Brain pericyte (primary cell): ENCODE measurements around the gene HESX1.
A peak's percentile ranks its signal among the peaks of the same experiment; 100 is the strongest.

Experiments
- DNase-seq: peaks from one replicate; pipeline ENCODE4 v3.0.0-alpha.2; 2012; ENCODE audit warnings: low read depth, low spot score

The HESX1 gene

GRCh38 chr3:57199895-57200297 is at the start of gene HESX1:
HESX1 (minus strand) TSS chr3:57199978; CDS start chr3:57199918, 60 bp downstream.
- no peak for DNase-seq

GRCh38 chr3:57244946-57245345 is 45.2 kb upstream of the HESX1 start:
- no peak for DNase-seq

GRCh38 chr3:57234613-57235575 is 35.1 kb upstream of the HESX1 start:
- no peak for DNase-seq

- DNase-seq, result no peak
Observed at GRCh38 chr3:57233799-57234198, 34.0 kb upstream of the HESX1 start.

GRCh38 chr3:57230006-57230405 is 30.2 kb upstream of the HESX1 start:
- no peak for DNase-seq

- DNase-seq, result peak; percentile 33
Observed at GRCh38 chr3:57227930-57228751, 28.4 kb upstream of the HESX1 start.

GRCh38 chr3:57227204-57227929 is 27.6 kb upstream of the HESX1 start, which contains the start of gene APPL1:
APPL1 (plus strand) TSS chr3:57227729; CDS start chr3:57227884, 155 bp downstream.
- peak; percentile 69 for DNase-seq

- no peak for DNase-seq
Observed at GRCh38 chr3:57226176-57226575, 26.4 kb upstream of the HESX1 start.

- DNase-seq, result no peak
Observed at GRCh38 chr3:57224856-57225255, 25.1 kb upstream of the HESX1 start.

- DNase-seq, result no peak
Observed at GRCh38 chr3:57221883-57222282, 22.1 kb upstream of the HESX1 start.

- DNase-seq, result no peak
Observed at GRCh38 chr3:57206423-57206822, 6.6 kb upstream of the HESX1 start.

- no peak for DNase-seq
Observed at GRCh38 chr3:57194641-57195040, 5.1 kb downstream of the HESX1 start.

GRCh38 chr3:57192028-57192427 is 7.8 kb downstream of the HESX1 start:
- no peak for DNase-seq

GRCh38 chr3:57184526-57184925 is 15.3 kb downstream of the HESX1 start:
- no peak for DNase-seq

GRCh38 chr3:57179580-57180410 is 20.0 kb downstream of the HESX1 start:
- DNase-seq, result no peak

- no peak for DNase-seq
Observed at GRCh38 chr3:57176045-57176444, 23.7 kb downstream of the HESX1 start.

- no peak for DNase-seq
Observed at GRCh38 chr3:57173687-57174086, 26.1 kb downstream of the HESX1 start.

GRCh38 chr3:57170946-57171345 is 28.8 kb downstream of the HESX1 start:
- DNase-seq, result no peak

GRCh38 chr3:57169872-57170623 is 29.7 kb downstream of the HESX1 start:
- DNase-seq, result no peak

GRCh38 chr3:57169108-57169507 is 30.7 kb downstream of the HESX1 start:
- no peak for DNase-seq
